ENCODE data around the gene FCF1.

Gene FCF1

GRCh38 chr14:74763803-74764531 lies 51.0 kb downstream of the FCF1 start:
- DNase-seq (ENCODE audit: low read depth in 2 of 2), result no peak

GRCh38 chr14:74765721-74766120 lies 52.8 kb downstream of the FCF1 start:
- no peak for DNase-seq (ENCODE audit: low read depth in 2 of 2)

DNA sequence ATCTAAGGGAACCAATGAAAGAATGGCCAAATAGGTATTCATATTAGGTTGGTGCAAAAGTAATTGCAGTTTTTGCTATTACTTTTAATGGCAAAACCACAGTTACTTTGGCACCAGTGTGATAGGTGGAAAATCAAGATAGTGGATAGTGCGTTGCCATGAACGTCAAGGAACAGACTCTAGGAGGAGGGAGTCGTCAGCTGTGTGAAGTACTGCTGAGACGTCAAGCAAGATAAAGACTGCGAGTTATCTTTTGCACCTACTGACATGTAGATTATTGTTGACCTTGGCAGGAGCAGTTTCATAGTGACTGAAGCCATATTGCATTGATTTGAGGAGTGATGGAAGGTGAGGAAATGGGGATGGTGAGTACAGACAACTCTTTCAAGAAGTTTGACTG lies 58.5 kb downstream of the FCF1 start:
- DNase-seq (ENCODE audit: low read depth in 2 of 2), result no peak

GRCh38 chr14:74784634-74785033 lies 71.7 kb downstream of the FCF1 start:
- no peak for DNase-seq (ENCODE audit: low read depth in 2 of 2)

GRCh38 chr14:74785056-74785613 lies 72.2 kb downstream of the FCF1 start:
- no peak for DNase-seq (ENCODE audit: low read depth in 2 of 2)

DNA sequence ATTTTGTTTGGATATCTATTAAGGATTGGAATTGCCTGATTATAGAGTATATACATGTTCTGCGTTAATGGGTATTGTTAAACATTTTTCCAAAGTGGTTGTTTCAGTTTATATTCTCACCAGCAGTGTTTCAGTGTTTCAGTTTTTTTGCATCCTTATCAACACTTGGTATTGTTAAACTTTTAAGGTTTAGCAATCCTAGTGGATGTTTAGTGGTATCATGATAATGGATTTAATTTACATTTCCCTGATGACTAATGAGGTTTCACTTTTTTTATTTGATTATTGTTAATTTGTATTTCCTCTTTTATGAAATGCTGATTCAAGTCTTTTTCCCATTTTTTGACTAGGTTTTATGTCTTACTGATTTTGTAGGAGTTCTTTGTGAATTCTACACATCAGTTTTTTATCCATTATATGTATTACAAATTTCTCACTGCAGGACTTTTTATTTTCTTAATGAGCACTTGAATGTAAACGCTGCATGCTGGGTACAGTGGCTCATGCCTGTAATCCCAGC lies 73.9 kb downstream of the FCF1 start:
- DNase-seq (ENCODE audit: low read depth in 2 of 2), result no peak
